H1 (cell line): ENCODE results near the gene PPP1R14C. TPM values are rescaled to one million over a fixed set of nuclear protein-coding genes. Genes with fewer than 3 reads are reported as not detected.

Experiments
- CTCF ChIA-PET: fragments of 300-600 bp; sonication (Branson Sonifier 250); formaldehyde crosslinking; loops from one replicate; lab custom pipeline; 2021; ENCODE audit not compliant: partially characterized antibody; lab: Charles Lee
- POLR2A ChIA-PET: fragments of 300-600 bp; sonication (Branson Sonifier 250); formaldehyde crosslinking; loops from one replicate; lab custom pipeline; 2021; ENCODE audit warnings: inconsistent platforms; ENCODE audit not compliant: partially characterized antibody; lab: Charles Lee
- DNase-seq, 2 experiments: peaks; one replicate each; pipeline versions ENCODE4 v3.0.0 to v3.0.0-alpha.2; 2010 to 2022; ENCODE audit warnings: low spot score in 2 of 2, low read depth in 1 of 2, mixed read lengths in 1 of 2
- FAIRE-seq: peaks from 2 replicates; lab custom pipeline; 2011; peaks lifted over from hg19 to GRCh38; lab: Jason Lieb, UNC
- H2AFZ ChIP-seq: 2 replicates; pipeline ENCODE4 v1.8.1; 2012; ENCODE audit warnings: low read length, inconsistent platforms
- H2AK5ac ChIP-seq: 2 replicates; pipeline ENCODE4 v1.6.1; 2013; ENCODE audit warnings: low read depth, low read length
- H2BK120ac ChIP-seq: replicated peaks from 2 replicates; pipeline ENCODE3; 2013; ENCODE audit warnings: low read depth, low read length, inconsistent platforms
- H2BK12ac ChIP-seq: 2 replicates; pipeline ENCODE4 v1.6.1; 2013; ENCODE audit warnings: low read depth, low read length
- H2BK15ac ChIP-seq: 2 replicates; pipeline ENCODE4 v1.6.1; 2013; ENCODE audit warnings: low read length
- H2BK20ac ChIP-seq: 2 replicates; pipeline ENCODE4 v1.6.1; 2013; ENCODE audit warnings: low read length
- H2BK5ac ChIP-seq: 2 replicates; pipeline ENCODE4 v1.6.1; 2013; ENCODE audit warnings: low read depth, low read length
- H3K14ac ChIP-seq: 2 replicates; pipeline ENCODE4 v1.6.1; 2013; ENCODE audit warnings: inconsistent platforms; ENCODE audit not compliant: insufficient read length
- H3K18ac ChIP-seq: 2 replicates; pipeline ENCODE4 v1.6.1; 2013; ENCODE audit warnings: low read length; ENCODE audit errors: extremely low read depth
- H3K23ac ChIP-seq: 2 replicates; pipeline ENCODE4 v1.6.1; 2013; ENCODE audit warnings: inconsistent platforms; ENCODE audit not compliant: insufficient read length
- H3K23me2 ChIP-seq: 2 replicates; pipeline ENCODE4 v1.6.1; 2013; ENCODE audit warnings: low read depth, low read length
- H3K27ac ChIP-seq: 2 replicates; pipeline ENCODE4 v1.6.1; 2011; ENCODE audit warnings: low read depth, low read length, inconsistent platforms
- H3K27me3 ChIP-seq, 4 experiments: replicated peaks in 1 of 4; 1 replicate in 1 of 4; 2 replicates in 3 of 4; pipeline versions ENCODE4 v1.6.1 to v1.8.1; 2011 to 2013; ENCODE audit warnings: low read length in 3 of 4, mild to moderate bottlenecking in 3 of 4, inconsistent platforms in 2 of 4, mixed read lengths in 2 of 4, moderate library complexity in 1 of 4; ENCODE audit not compliant: control insufficient read depth in 3 of 4, insufficient read depth in 3 of 4; ENCODE audit errors: extremely low read depth in 1 of 4
- H3K36me3 ChIP-seq, 4 experiments: 2 replicates each; pipeline versions ENCODE4 v1.6.1 to v1.8.1; 2011 to 2013; ENCODE audit warnings: mild to moderate bottlenecking in 4 of 4, low read length in 3 of 4, moderate library complexity in 2 of 4, control low read depth in 1 of 4, inconsistent platforms in 1 of 4; ENCODE audit not compliant: insufficient read depth in 4 of 4, control insufficient read depth in 2 of 4
- H3K4ac ChIP-seq: replicated peaks from 2 replicates; pipeline ENCODE3; 2013; ENCODE audit warnings: low read length, low read depth, mixed read lengths, inconsistent platforms; ENCODE audit not compliant: insufficient read length
- H3K4me1 ChIP-seq, 4 experiments: replicated peaks in 1 of 4; 1 replicate in 1 of 4; 2 replicates in 3 of 4; pipeline versions ENCODE4 v1.6.1 to v1.8.1; 2011 to 2013; ENCODE audit warnings: low read length in 3 of 4, inconsistent platforms in 2 of 4, mixed read lengths in 1 of 4; ENCODE audit not compliant: insufficient read depth in 4 of 4, control insufficient read depth in 3 of 4
- H3K4me2 ChIP-seq, 2 experiments: 2 replicates each; pipeline versions ENCODE4 v1.6.1 to v1.8.1; 2011 to 2013; ENCODE audit warnings: low read depth in 2 of 2, low read length in 2 of 2, control low read depth in 1 of 2, inconsistent platforms in 1 of 2, mild to moderate bottlenecking in 1 of 2; ENCODE audit not compliant: insufficient read depth in 1 of 2
- H3K4me3 ChIP-seq, 4 experiments: fragments of 200-600, 300-600 bp in 1 of 4; sonication (generic), shearing (Covaris generic), sonication (Bioruptor Twin) in 1 of 4; 2 replicates each; pipeline versions ENCODE4 v1.5.1 to v1.8.1; 2011 to 2016; ENCODE audit warnings: low read length in 4 of 4, low read depth in 3 of 4, control low read depth in 2 of 4, inconsistent platforms in 2 of 4, mild to moderate bottlenecking in 2 of 4, mixed read lengths in 1 of 4, moderate library complexity in 1 of 4; ENCODE audit not compliant: insufficient read depth in 2 of 4; ENCODE audit errors: extremely low read depth in 1 of 4
- H3K56ac ChIP-seq: replicated peaks from 2 replicates; pipeline ENCODE3; 2013; ENCODE audit warnings: low read depth, mild to moderate bottlenecking, mixed read lengths, low read length, inconsistent platforms; ENCODE audit not compliant: insufficient read length
- H3K79me1 ChIP-seq: 2 replicates; pipeline ENCODE4 v1.6.1; 2013; ENCODE audit warnings: low read depth, low read length, control low read depth
- H3K79me2 ChIP-seq, 2 experiments: 2 replicates each; pipeline versions ENCODE4 v1.6.1 to v1.8.1; 2012 to 2013; ENCODE audit warnings: low read length in 2 of 2, mild to moderate bottlenecking in 2 of 2, inconsistent platforms in 1 of 2; ENCODE audit not compliant: insufficient read depth in 2 of 2, control insufficient read depth in 1 of 2
- H3K9ac ChIP-seq, 4 experiments: replicated peaks in 1 of 4; 1 replicate in 1 of 4; 2 replicates in 3 of 4; pipeline versions ENCODE4 v1.6.1 to v1.8.1; 2011 to 2013; ENCODE audit warnings: low read depth in 3 of 4, low read length in 3 of 4, control low read depth in 2 of 4, mild to moderate bottlenecking in 2 of 4, moderate library complexity in 2 of 4, inconsistent platforms in 1 of 4; ENCODE audit errors: extremely low read depth in 1 of 4
- H3K9me3 ChIP-seq, 2 experiments: 2 replicates each; pipeline versions ENCODE4 v1.6.1 to v1.8.1; 2012 to 2013; ENCODE audit warnings: mild to moderate bottlenecking in 2 of 2, moderate library complexity in 2 of 2, control low read depth in 1 of 2, inconsistent platforms in 1 of 2, low read depth in 1 of 2, low read length in 1 of 2, mixed read lengths in 1 of 2; ENCODE audit not compliant: insufficient read depth in 2 of 2
- H4K20me1 ChIP-seq, 2 experiments: replicated peaks in 1 of 2; 2 replicates each; pipeline versions ENCODE3 to v1.8.1; 2011 to 2013; ENCODE audit warnings: inconsistent platforms in 2 of 2, low read length in 2 of 2, mild to moderate bottlenecking in 1 of 2; ENCODE audit not compliant: insufficient read depth in 2 of 2, control insufficient read depth in 1 of 2
- H4K5ac ChIP-seq: 2 replicates; pipeline ENCODE4 v1.6.1; 2013; ENCODE audit warnings: low read length, low read depth, mixed read lengths, inconsistent platforms; ENCODE audit not compliant: insufficient read length
- H4K8ac ChIP-seq: 2 replicates; pipeline ENCODE4 v1.8.0; 2013; ENCODE audit warnings: mild to moderate bottlenecking, moderate library complexity, low read length, inconsistent platforms; ENCODE audit not compliant: insufficient read depth; ENCODE audit errors: extremely low read depth
- H4K91ac ChIP-seq: replicated peaks from 2 replicates; pipeline ENCODE3; 2013; ENCODE audit warnings: low read length, mixed read lengths, inconsistent platforms; ENCODE audit not compliant: insufficient read length
- SUZ12 ChIP-seq: fragments of 200-600 bp; sonication (generic); IDR thresholded peaks from 2 replicates; pipeline ENCODE4 v1.6.1; 2012; ENCODE audit warnings: mild to moderate bottlenecking, inconsistent platforms, low read length, moderate library complexity, mixed read lengths
- ZNF274 ChIP-seq: IDR thresholded peaks from 2 replicates; pipeline ENCODE4 v1.7.0; 2012; ENCODE audit warnings: low read length, borderline replicate concordance; ENCODE audit errors: extremely low read depth
- WGBS, 2 experiments: shearing (Covaris generic) in 1 of 2; methylation state at CpG; one replicate each; pipeline versions ENCODE4 v1.1.6 to v1.1.7; 2013 to 2015; ENCODE audit warnings: low lambda C conversion rate in 2 of 2, mixed read lengths in 2 of 2, inconsistent platforms in 1 of 2, low coverage in 1 of 2, missing lambda C conversion rate in 1 of 2; ENCODE audit not compliant: insufficient replicate concordance in 2 of 2, insufficient coverage in 1 of 2, insufficient read length in 1 of 2; ENCODE audit errors: extremely low coverage in 1 of 2, missing lambda C conversion rate in 1 of 2; 5-methylcytosine and 5-hydroxymethylcytosine counted together
- polyA plus RNA-seq, 7 experiments: library from polyadenylated mRNA; depleted of rRNA in 3 of 7; stranded (reverse) in 5 of 7; unstranded in 2 of 7; fragments of >200 nt in 5 of 7; fragments of 200-250 nt in 2 of 7; gene quantifications; 1 replicate in 5 of 7; 2 replicates in 1 of 7; 4 replicates in 1 of 7; pipeline versions ENCODE4 v1.2.1 to v1.2.3, GENCODE V29; 2011 to 2013; ENCODE audit warnings: missing spikeins in 2 of 7, mixed read lengths in 2 of 7
- total RNA-seq: library from RNA; stranded (reverse); fragmentation: NEBNext Ultra II Directional; extraction: Animal tissue kit (Norgen Biotek cat#: 25700); gene quantifications from 2 replicates; pipeline ENCODE4 v1.2.1, GENCODE V29; 2021

PPP1R14C gene
- total and polyA plus RNA-seq, 2 of the 8 experiments (the other 6 are each of a cell fraction or from before 2014, with no cell fraction given) = 0.30 to 0.61 TPM

DNA sequence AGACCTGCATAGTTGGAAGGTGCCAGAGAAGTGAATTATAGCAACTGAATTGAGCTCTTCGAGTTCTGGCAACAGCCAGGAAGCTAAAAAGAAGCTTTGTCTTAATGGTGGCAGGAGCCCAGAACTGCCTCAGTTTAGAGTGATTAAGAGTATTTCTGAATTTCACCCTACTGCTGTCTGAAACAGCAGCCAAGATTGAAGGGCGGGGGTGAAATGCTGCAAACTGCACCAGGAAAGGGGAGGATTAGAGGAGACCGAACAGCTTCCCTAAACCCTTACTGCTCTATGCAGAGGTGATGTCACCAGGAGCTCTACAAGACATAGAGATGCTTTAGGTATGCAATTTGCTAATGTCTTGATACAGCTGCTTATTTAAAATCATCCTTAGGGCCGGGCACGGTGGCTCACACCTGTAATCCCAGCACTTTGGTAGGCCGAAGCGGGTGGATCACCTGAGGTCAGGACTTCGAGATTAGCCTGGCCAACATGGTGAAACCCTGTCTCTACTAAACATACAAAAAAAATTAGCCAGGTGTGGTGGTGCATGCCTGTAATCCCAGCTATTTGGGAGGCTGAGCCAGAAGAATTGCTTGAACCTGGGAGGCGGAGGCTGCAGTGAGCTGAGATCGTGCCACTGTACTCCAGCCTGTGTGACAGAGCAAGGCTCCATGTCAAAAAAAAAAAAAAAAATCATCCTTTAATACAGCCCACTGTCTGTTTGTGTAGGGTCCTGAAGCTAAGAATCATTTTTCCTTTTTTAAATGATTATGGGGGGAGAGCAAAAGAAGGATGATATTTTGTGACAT is 134.3 kb downstream of the PPP1R14C start:
- Histone ChIP-seq H3K23ac (no peak overlapping the region), H2BK15ac (no peak overlapping the region), H3K79me1 (no peaks in the 10 kb centered on the region), H4K5ac (no peak overlapping the region), H3K23me2 (no peaks in the 10 kb centered on the region), H2BK20ac (no peak overlapping the region), H3K27me3 (no peaks in the 10 kb centered on the region), H2AK5ac (no peak overlapping the region), H3K56ac (no peak overlapping the region), H3K36me3 (no peaks in the 10 kb centered on the region), H3K4me2 (no peak overlapping the region), H3K4ac (no peak overlapping the region), H3K9ac (no peak overlapping the region), H3K79me2 (no peaks in the 10 kb centered on the region), H4K20me1 (no peaks in the 10 kb centered on the region), H3K4me3 (no peak overlapping the region), H3K4me1 (no peaks in the 10 kb centered on the region), H3K14ac (no peak overlapping the region), H2BK120ac (no peak overlapping the region), H4K8ac (no peak overlapping the region), H2AFZ (no peak overlapping the region), H4K91ac (no peak overlapping the region), H2BK5ac (no peak overlapping the region), H2BK12ac (no peak overlapping the region), H3K18ac (no peak overlapping the region), H3K9me3 (no peaks in the 10 kb centered on the region), H3K27ac (no peak overlapping the region)
- CTCF ChIA-PET = interaction anchor here (0.6 to 1.3 kb wide), 7 partner anchors 12 to 198 kb away, joined by 3 to 4 read pairs (median 3); no protein-coding TSS in a partner anchor
- 93% methylated on average over 10 of the region's 10 CpGs; no CpG with 5 or more reads in 1 of the 2 experiments for WGBS, 2 experiments
- FAIRE-seq = no peak
- POLR2A ChIA-PET = interaction anchor here (1.4 kb wide), 1 partner anchor 10 kb away, joined by 4 read pairs; no protein-coding TSS in a partner anchor
- DNase-seq = no peak
- TF ChIP-seq SUZ12 (no peak), ZNF274 (no peak)
